HG02938 (cell line): ENCODE data around the gene ALG14.
"Not testable (repeated sequence)": the region's sequence is repeated elsewhere in the genome, so short reads cannot be mapped to it uniquely, and the experiment has no call there.

ENCODE experiments used
- ATAC-seq: cut with Tn5 transposase; IDR thresholded peaks from one replicate; pipeline ENCODE4 v1.9.1; 2021; ENCODE audit warnings: mild to moderate bottlenecking, moderate library complexity; ENCODE audit not compliant: unreplicated experiment

Gene ALG14

DNA sequence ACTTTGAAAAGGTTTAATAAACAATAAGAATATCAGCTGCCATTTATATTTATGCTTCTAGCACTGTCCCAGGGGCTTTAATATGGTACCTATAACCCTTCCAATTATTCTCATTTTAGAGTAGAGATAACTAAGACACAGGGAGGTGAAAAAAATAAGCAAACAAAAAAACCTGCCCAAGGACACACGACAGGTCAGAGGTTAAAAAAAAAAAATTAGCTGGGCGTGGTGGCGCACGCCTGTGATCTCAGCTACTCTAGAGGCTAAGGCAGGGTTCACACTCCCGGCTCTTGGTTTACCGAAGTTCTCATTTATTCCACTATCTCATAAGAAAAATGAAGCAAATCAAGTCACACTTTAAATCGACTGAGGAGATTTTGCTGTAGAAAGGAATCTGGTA lies 111.2 kb downstream of the ALG14 start:
- ATAC-seq: no peak

DNA sequence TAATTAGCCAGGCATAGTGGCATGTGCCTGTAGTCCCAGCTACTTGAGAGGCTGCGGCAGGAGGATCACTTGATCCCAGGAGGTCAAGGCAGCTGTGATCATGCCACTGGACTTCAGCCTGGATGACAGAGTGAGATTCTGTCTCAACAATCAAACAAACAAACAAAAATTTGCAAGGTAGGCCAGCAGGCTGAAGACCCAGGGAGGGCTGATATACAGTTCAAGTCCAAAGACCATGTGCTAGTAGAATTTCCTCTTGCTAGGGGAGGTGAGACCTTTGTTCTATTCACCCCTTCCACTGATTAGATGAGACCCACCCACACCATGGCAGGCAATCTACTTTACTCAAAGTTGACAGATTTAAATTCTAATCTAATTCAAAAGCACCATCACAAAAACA lies 114.7 kb downstream of the ALG14 start:
- no peak for ATAC-seq

DNA sequence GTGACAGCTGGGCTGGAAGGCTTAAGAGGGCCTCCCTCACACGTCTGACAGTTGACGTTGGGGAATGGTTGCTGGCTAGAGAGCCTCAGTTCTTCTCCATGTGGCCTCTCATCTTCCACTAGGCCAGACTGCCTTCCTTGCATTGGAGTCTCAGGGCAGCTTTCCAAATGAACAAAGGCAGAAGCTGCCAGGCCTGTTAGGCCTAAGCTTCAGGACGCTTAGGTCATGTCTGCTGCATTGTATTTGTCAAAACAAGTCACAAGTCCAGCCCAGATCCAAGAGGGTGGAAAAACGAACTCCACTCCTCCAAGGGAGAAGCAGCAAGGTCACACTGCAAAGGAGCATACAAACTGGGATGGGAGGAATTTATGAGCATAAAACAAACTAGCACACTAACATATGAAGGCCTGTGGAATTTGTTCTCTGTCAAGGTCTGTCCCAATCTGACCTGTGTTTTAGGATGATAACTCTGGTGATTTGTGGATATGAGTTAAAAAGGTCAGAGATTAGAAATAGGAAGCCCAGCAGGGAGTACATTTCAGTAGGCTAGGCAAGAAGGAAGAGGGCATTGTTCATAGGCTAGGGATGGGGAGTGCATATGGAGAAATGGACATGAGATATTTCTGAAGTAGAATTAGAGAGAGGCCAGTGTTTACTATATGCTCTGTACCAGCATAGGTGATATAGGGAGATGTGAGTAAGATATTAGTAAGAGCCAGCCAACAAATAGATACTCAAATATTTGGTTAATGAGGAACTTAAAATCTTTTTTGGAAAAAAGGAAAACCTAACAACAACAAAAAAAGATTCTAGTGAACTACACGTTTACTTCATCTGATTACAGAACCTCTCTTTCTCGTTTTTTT lies 116.8 kb downstream of the ALG14 start:
- ATAC-seq: no peak

DNA sequence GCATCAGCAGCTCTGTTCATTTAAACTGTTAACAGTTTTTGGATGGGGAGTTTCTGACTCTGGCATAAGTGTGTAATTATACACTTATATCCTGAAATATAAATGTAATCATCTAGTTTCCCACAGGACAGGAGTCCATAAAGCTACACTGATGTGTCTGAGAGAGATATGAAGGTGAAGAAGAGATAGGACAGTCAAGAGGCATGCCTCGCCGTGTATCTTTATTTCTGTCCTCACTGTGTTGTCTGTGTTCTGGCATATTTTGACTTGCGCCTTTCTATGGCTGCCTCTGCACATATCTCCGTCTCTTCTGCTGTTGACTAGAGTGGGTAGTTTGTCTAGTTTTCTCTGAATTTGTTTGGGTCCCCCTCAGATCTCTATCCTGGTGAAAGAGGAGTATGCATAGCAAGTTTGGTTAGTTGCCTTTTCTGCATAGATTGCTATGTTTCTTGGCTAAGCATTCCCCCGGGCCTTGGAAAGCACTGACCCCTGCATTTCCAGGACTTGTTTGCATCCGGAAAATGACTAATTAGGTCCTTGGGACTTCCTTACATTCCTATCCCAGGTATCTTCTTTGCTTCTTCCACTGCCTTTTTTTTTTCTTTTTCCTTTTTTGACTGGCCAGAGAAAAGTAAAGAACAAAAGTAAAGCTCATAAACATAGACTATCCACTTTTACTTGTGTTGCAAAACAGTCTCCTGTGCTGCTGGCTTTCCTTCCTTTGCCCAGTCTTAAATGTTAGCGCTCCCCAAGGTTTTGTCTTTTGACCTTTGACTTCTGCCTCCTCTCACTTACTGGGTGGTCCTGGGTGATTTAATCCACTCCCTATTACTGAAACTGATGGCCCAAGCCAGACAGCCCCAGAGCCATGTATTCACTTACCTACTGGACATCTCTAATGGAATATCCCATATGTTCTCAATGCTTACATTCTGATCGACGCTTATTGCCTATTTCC lies 118.2 kb downstream of the ALG14 start:
- no peak for ATAC-seq

DNA sequence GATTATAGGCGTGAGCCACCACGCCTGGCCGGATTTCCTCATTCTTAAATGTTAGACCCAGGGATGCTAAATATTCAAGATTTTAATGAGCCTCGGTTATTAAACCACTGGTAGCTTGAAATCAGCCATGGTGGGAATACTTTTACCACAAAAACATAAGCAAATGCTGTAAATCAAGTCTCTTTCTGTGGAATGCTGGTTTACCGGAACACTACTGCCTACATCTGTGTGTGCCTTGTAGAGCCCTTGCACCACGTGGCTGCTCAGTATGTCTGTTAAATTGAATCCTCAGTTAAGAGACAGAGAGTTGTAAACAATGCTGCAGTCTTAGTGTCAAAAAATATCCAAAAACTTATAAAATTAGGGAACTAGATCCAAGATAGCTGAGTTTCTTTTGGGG lies 119.0 kb downstream of the ALG14 start:
- ATAC-seq: no peak

DNA sequence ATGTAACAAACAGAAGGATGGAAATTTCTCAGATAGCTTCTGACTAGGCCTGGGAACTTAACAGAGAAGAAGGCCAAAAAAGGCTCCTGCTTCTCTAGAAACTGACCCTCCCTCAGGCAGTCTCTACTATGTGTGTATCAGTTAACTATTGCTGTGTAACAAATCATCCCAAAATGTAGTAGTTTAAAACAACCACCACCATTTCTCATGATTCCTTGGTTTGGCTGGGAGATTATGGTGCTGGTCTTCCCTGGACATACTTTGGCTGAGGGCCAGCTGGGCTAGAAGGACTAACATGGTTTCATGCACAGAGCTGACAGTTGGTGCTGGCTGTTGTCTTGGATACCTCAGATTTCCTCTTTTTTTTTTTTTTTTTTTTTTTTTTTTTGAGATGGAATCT lies 119.6 kb downstream of the ALG14 start:
- no peak for ATAC-seq

DNA sequence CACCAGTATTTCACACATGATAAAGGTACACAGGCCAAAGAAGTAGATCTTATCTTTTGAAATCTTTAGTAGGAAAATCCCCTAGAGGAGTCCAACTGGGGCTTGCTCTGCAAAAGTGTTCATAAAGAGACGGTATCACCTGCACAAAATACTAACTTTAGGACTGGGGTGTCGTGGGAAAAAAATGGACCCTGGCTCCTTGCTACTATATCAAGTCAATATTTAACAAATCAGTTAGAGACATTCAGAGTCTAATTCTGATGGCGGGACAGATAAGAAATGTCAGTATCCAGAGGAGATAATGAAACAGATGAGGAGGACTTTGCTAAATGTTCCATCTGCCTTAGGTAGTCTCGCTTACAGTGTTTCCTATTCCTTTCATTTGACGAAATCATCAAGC lies 120.2 kb downstream of the ALG14 start:
- no peak for ATAC-seq

DNA sequence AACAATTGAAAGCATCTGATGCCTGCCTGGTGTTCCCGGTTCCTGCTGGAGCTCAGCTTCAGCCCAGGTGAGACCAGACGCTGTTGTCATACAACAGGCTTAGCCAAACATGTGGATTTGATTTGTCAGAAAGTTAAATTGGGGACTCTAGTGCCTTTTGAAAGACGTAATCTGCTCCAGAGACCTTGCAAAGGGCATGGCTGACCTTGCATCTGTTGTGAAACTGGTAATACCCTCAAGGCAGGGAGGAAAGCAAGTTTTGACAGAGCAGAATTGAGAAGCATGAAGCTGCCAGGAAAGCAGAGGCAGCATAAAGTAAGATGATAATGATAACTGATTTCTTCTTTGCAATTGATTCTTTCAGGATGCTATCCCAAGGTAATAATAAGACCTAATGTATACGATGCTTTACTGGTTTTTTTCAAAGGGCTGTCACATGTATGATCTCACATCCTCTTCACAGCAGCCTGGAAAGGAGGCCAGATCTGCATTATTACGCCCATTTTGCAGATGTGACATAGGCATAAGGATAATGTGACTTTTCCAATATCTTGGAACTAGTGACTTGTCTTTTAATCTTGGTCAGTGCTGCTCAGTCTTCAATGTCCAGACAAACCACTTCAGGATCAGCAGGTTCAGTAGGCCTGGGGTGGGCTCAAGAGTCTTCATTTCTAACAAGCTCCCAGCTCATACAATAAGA lies 121.1 kb downstream of the ALG14 start:
- ATAC-seq: no peak

DNA sequence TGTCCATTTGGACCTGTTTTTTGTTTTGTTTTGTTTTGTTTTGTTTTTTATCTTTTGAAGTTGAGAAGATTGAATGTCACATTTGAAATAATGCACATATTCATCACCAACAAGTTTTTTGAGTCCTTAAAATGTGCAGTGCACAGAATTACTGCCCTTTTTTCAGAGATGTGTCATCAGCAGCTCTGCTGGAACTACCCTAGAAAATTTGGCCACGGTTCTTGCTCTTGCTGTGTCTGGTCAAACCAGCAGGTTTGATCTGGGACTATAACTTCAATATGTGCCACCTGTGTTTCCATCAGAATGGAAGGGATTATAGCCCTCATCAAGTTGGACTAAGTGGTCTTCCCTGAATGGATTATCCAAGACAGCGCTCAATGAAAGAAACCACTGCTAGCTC lies 121.7 kb downstream of the ALG14 start:
- no peak for ATAC-seq

DNA sequence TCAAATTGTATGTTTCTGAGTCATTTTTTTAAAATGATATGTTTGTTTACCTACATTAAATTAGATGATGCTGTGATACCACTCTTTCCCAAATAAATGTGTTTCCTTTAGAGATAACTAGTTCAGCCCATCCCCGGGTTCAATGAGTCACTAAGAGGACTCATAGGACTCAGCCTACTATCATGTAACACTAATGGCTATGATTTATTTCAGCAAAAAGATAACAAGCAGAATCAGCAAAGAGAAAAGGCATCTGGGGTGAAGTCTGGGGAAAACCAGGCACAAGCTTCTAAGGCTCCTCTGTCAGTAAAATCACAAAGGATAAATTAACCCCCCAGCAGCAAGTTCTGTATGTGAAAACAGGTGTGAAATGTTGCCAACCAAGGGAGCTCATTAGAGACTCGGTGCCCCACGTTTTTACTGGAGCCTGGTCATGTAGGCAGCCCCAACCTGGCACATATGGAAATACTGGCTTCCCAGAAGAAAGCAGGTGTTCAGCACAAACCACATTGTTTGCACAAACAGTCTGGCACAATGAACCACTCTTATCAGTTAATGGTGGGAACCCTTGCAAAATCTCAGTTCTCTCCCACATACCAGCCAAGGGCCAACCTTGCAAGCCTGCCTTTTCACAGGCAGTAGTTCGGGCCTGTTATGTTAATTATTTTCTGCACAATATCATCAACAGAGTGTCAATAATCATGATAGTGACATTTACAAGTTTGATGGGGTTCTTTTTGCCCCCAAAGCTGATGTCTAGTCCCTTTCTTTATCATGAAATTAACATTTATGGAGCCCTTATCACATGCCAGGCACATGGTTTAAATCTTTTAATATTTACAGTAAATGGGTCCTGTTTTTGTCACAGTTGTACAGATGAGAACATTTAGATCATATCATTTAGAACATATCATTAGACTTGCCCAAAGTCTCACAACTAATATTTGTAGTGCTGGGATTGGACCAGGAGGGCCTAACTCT lies 122.8 kb downstream of the ALG14 start:
- no peak for ATAC-seq

DNA sequence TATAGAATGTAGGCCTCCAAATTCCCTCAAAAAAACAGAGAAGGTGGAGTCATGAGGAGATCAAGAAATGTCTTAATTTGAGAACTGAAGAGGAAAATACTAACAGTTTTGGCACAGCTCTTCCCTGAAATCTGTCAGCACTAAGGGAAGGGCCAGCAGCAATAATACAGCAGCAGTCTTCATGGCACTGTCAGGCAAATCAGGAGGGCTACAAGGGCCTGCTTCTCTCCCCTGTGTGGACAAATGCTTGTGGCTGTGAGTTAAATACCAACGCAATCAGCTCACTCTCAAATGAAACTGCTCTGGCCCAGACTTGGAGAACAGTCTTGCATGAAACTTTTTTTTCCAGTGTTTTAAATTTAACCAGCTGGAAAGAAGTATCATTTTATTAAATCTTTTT lies 125.3 kb downstream of the ALG14 start:
- no peak for ATAC-seq

DNA sequence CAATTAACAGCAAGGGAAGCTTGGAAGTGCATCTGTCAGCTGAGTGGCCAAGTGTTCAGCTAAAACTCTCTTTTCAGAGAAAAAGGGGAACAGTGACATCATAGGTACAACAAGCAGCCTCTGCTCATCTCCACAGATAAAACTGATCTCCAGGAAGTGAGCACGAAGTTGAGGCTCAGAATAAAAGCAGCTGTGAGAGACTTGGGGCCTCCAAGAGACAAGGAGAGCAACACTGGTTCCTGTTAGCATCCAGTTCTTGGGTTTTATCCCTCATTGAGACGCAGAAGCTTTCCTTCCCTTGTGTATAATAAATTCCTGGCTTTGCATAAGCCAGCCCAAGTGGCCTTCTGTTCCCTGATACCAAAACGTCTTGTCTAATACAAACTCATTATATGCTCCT lies 125.9 kb downstream of the ALG14 start:
- no peak for ATAC-seq

DNA sequence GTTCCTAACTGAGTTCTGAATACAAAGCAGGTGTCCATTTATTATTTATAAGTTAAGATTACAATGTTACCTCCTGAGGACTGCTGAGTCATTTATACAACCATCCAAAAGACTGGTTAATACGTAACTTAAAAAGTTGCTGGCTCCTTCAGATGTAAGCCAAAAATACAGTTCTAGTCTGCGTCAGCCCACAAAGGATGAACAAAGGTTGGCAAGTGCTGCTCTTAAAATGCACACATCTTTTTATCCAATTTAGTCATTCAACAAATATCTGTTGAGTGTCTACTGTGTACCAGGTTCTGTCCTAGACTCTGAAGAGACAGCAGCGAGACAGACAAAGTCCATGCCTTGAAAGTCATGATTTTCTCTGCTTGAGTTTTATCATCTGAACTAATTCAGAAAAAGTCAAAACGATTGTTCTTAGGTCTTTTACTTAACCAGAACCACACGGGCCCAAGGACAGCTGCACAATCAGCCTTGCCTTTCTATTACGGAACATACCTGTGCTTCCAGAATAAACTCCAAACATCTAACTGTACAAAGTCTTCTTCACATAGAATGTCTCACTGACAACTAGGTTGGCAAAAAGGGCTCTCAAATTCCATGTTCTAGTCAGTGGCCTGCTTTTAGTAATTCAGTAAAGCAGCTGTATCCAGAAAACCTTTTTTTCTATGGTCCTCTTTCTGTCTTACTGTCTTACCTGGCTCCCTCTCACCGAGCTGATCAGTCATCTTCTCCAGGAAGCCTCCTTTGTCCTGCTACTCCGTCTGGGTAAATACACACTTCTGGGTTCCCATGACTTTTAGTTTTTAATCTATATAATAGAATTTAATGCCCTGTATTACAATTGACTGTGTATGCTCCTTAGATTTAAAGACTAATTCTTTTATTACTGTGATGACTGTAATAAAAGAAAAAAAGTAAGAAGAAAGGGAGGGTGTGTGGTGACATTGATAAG lies 130.3 kb downstream of the ALG14 start:
- no peak for ATAC-seq

DNA sequence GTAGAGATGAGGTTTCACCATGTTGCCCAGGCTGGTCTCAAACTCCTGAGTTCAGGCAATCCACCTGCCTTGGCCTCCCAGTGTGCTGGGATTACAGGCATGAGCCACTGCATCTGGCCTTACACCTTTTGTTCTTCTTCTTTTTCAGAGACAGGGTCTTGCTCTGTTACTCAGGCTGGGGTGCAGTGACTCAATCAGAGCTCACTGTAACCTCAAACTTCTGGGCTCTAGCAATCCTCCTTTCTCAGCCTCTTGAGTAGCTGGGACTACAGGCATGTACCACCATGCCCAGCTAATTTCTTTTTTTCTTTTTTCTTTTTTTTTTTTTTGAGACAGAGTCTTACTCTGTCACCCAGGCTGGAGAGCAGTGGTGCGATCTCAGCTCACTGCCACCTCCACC lies 131.3 kb downstream of the ALG14 start:
- not testable (repeated sequence) for ATAC-seq

DNA sequence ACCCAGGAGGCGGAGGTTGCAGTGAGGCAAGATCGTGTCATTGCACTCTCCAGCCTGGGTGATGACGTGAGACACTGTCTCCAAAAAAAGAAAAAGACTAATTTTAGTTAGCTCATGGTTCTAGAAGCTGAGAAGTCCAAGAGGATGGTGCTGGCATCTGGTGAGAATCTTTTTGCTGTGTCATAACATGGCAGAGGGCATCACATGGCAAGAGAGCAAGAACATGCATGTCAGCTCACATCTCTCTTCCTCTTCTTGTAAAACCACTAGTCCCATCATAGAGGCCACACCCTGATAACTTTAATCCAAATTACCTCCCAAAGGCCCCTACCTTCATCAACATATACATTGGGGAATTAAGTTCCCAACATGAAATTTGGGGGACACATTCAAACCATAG lies 132.0 kb downstream of the ALG14 start:
- ATAC-seq: no peak

DNA sequence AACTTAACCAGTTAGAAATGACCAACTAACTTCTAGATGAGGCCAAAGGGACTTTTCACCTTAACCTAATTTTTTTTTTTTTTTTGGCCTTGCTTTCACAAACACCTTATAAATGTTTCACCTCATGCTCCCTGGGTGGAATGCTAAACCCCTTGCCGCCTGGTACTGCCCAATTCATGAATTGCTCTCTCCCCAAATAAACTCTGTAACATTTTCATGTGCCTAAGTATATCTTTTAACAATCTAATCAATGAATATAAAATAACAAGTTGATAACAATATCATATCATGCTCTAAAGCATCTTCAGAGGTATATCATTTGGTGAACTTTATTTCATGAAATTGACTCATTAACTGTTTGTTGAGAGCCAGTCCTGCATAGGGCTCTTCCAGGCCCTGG lies 134.9 kb downstream of the ALG14 start:
- ATAC-seq: no peak

DNA sequence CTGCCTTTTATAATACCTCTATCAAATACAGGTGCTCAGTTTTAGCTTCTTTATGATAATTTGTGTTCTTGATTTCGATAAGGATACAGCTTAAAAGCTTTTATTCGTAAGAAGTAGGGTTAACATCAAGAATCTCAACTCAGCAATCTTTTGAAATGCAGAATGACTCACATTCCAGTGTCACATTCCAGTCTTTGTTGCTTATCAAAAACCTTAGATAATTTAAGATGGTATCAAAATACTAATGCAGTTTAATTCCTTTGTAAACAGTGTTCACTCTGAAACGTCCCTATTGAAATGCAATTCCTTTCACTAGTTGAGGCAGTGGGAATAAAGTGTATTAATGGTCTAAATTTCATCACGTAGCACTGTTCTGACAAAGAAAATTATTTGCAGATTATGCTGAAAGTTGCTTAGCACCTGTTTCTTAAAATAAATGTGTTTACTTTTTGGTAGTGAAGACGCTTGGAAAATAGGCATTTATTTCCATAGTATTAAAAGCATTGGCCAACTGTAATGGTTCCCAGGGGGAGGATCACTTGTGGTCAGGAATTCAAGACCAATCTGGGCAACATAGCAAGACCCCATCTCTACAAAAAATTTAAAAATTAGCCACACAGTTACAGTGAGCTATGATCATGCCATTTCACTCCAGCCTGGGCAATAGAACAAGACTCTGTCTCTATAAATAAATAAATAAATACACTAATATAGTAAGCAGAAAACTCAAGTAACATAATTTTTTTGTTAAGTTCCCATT lies 135.7 kb downstream of the ALG14 start:
- no peak for ATAC-seq

DNA sequence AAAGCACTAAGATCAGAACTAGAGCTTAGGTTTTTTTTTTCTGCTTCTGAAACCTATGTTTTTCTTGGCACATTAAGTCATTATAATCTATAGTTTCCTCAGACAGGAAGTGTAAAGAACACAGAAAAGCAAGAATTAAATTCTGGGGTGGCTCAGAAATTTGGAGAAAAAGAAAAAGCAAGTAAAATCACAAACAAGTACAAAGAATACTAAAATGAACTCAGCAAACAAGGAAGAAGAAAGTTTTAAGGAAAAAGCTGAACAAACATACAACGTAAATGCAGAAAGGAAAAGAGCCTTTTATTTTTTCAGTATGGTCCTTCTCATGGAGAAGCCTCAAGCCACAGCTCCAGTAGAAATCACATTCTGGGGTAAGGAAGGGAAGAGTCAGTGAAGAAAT lies 137.3 kb downstream of the ALG14 start:
- no peak for ATAC-seq
